Mesodermal cell (in vitro differentiated cells): Measurements from ENCODE around the gene REXO4.

Experiments used
- H3K27ac ChIP-seq: 2 replicates; pipeline ENCODE4 v1.7.0; 2013; ENCODE audit warnings: mild to moderate bottlenecking, low read depth, low read length, moderate library complexity; ENCODE audit not compliant: severe bottlenecking
- H3K36me3 ChIP-seq: 2 replicates; pipeline ENCODE4 v1.7.1; 2013; ENCODE audit warnings: mild to moderate bottlenecking, low read length, moderate library complexity; ENCODE audit not compliant: control insufficient read depth, insufficient read depth
- H3K4me1 ChIP-seq: one replicate; pipeline ENCODE4 v1.7.1; 2013; ENCODE audit warnings: mild to moderate bottlenecking, low read length; ENCODE audit not compliant: insufficient read depth, control insufficient read depth, poor library complexity, severe bottlenecking
- H3K4me3 ChIP-seq: 2 replicates; pipeline ENCODE4 v1.7.0; 2013; ENCODE audit warnings: low read length, control low read depth, mild to moderate bottlenecking; ENCODE audit not compliant: insufficient read depth, poor library complexity, severe bottlenecking; ENCODE audit errors: extremely low read depth
- H3K9me3 ChIP-seq: 2 replicates; pipeline ENCODE4 v1.7.1; 2013; ENCODE audit warnings: mild to moderate bottlenecking, low read length, moderate library complexity; ENCODE audit not compliant: control insufficient read depth
- WGBS, 2 experiments: methylation state at CpG; one replicate each; pipeline ENCODE4 v1.1.5; 2013; ENCODE audit warnings: missing lambda C conversion rate in 2 of 2; ENCODE audit not compliant: insufficient coverage in 2 of 2; 5-methylcytosine and 5-hydroxymethylcytosine counted together

Gene REXO4

GRCh38 chr9:133429641-133430161 is 11.9 kb upstream of the REXO4 start:
- no peak overlapping the region for H3K4me3 ChIP-seq
- peaks cover 3% of the 10 kb centered on the region for H3K36me3 ChIP-seq
- 13 to 16% methylated on average over 35 to 48 of the region's 49 CpGs for WGBS, 2 experiments
- H3K4me1 ChIP-seq: no peaks in the 10 kb centered on the region
- no peak overlapping the region for H3K27ac ChIP-seq
- peaks cover 4% of the 10 kb centered on the region for H3K9me3 ChIP-seq

GRCh38 chr9:133429214-133429613 is 11.4 kb upstream of the REXO4 start:
- Histone ChIP-seq H3K36me3 (peaks cover 3% of the 10 kb centered on the region), H3K27ac (no peak overlapping the region), H3K4me3 (no peak overlapping the region), H3K4me1 (no peaks in the 10 kb centered on the region), H3K9me3 (peaks cover 4% of the 10 kb centered on the region)
- 4% methylated on average over 4 to 12 of the region's 18 CpGs for WGBS, 2 experiments

GRCh38 chr9:133428617-133429101 is 10.8 kb upstream of the REXO4 start:
- H3K36me3 ChIP-seq: peaks cover 3% of the 10 kb centered on the region
- H3K27ac ChIP-seq: no peak overlapping the region
- H3K4me1 ChIP-seq: no peaks in the 10 kb centered on the region
- 1% methylated on average over 32 to 43 of the region's 57 CpGs for WGBS, 2 experiments
- H3K9me3 ChIP-seq: peaks cover 4% of the 10 kb centered on the region
- H3K4me3 ChIP-seq: peak overlapping the region; percentile 26

GRCh38 chr9:133427658-133428348 is 10.0 kb upstream of the REXO4 start:
- 55 to 65% methylated on average over 6 to 8 of the region's 10 CpGs for WGBS, 2 experiments
- Histone ChIP-seq H3K4me1 (peaks cover 3% of the 10 kb centered on the region), H3K9me3 (peaks cover 4% of the 10 kb centered on the region), H3K4me3 (peak overlapping the region; percentile 29), H3K27ac (no peak overlapping the region), H3K36me3 (peaks cover 3% of the 10 kb centered on the region)

GRCh38 chr9:133426011-133426410 is 8.2 kb upstream of the REXO4 start:
- Histone ChIP-seq H3K4me3 (no peak overlapping the region), H3K4me1 (peaks cover 7% of the 10 kb centered on the region), H3K36me3 (peaks cover 3% of the 10 kb centered on the region), H3K27ac (no peak overlapping the region), H3K9me3 (peaks cover 4% of the 10 kb centered on the region)
- 86 to 89% methylated on average over 9 to 11 of the region's 11 CpGs for WGBS, 2 experiments

DNA sequence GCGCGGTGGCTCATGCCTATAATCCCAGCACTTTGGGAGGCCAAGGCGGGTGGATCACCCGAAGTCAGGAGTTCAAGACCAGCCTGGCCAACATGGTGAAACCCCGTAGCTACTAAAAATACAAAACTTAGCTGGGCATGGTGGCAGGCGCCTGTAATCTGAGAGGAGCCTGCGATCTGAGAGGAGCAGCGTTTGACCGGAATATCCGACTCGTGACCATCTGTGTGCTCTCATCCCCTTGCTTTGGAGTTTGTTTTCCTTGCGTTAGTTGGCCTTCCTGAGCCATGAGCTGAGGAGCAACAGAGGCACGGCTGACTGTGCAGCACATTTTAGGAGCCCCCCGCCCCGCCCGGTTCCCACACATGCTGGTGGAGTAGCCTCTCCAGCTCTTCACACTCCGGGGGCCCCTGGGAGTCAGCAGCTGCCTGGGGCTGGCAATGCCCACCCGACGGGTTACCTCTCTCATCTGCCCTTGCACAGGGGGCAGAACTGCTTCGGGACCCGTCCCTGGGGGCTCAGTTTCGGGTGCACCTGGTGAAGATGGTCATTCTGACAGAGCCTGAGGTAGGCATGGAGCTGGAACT is 7.3 kb upstream of the REXO4 start:
- WGBS, 2 experiments: 90 to 95% methylated on average over 19 to 20 of the region's 22 CpGs
- no peak overlapping the region for H3K4me3 ChIP-seq
- peaks cover 3% of the 10 kb centered on the region for H3K36me3 ChIP-seq
- no peak overlapping the region for H3K27ac ChIP-seq
- H3K4me1 ChIP-seq: peaks cover 7% of the 10 kb centered on the region
- peaks cover 4% of the 10 kb centered on the region for H3K9me3 ChIP-seq

- H3K9me3 ChIP-seq: peaks cover 4% of the 10 kb centered on the region
- peaks cover 7% of the 10 kb centered on the region for H3K4me1 ChIP-seq
- H3K4me3 ChIP-seq: no peak overlapping the region
- H3K36me3 ChIP-seq: peaks cover 3% of the 10 kb centered on the region
- WGBS, 2 experiments: 89 to 99% methylated on average over 7 to 10 of the region's 12 CpGs
- H3K27ac ChIP-seq: no peak overlapping the region
Observed at GRCh38 chr9:133424187-133424586, 6.4 kb upstream of the REXO4 start.

GRCh38 chr9:133423216-133423615 is 5.4 kb upstream of the REXO4 start:
- Histone ChIP-seq H3K4me3 (no peak overlapping the region), H3K9me3 (peaks cover 4% of the 10 kb centered on the region), H3K36me3 (peaks cover 3% of the 10 kb centered on the region), H3K4me1 (peaks cover 12% of the 10 kb centered on the region), H3K27ac (peak overlapping the region; percentile 51)
- WGBS, 2 experiments: 85% methylated on average over 3 of the region's 3 CpGs; no CpG with 5 or more reads in 1 of the 2 experiments

- Histone ChIP-seq H3K9me3 (peaks cover 1% of the 10 kb centered on the region), H3K4me1 (peaks cover 12% of the 10 kb centered on the region), H3K4me3 (no peak within 1 kb of the TSS), H3K36me3 (no peaks in the 10 kb centered on the region), H3K27ac (peak within 1 kb of the TSS; percentile 51)
- 77 to 83% methylated on average over 18 to 21 of the region's 23 CpGs for WGBS, 2 experiments
Observed at GRCh38 chr9:133421615-133422542, 4.1 kb upstream of the REXO4 start, which contains the start of gene ADAMTS13. TSS of gene ADAMTS13 (plus strand) at chr9:133422367. CDS start at chr9:133422444, 77 bp downstream.

- peaks cover 9% of the 10 kb centered on the region for H3K36me3 ChIP-seq
- no peak overlapping the region for H3K4me3 ChIP-seq
- H3K27ac ChIP-seq: no peak overlapping the region
- H3K9me3 ChIP-seq: no peaks in the 10 kb centered on the region
- 79 to 85% methylated on average over 5 of the region's 5 CpGs for WGBS, 2 experiments
- H3K4me1 ChIP-seq: peaks cover 16% of the 10 kb centered on the region
Observed at GRCh38 chr9:133420392-133420827, 2.6 kb upstream of the REXO4 start.
